ENCODE measurements around the gene LGALS9B.
"Not testable (repeated sequence)": the region's sequence is repeated elsewhere in the genome, so short reads cannot be mapped to it uniquely, and the experiment has no call there.

The LGALS9B gene

DNA sequence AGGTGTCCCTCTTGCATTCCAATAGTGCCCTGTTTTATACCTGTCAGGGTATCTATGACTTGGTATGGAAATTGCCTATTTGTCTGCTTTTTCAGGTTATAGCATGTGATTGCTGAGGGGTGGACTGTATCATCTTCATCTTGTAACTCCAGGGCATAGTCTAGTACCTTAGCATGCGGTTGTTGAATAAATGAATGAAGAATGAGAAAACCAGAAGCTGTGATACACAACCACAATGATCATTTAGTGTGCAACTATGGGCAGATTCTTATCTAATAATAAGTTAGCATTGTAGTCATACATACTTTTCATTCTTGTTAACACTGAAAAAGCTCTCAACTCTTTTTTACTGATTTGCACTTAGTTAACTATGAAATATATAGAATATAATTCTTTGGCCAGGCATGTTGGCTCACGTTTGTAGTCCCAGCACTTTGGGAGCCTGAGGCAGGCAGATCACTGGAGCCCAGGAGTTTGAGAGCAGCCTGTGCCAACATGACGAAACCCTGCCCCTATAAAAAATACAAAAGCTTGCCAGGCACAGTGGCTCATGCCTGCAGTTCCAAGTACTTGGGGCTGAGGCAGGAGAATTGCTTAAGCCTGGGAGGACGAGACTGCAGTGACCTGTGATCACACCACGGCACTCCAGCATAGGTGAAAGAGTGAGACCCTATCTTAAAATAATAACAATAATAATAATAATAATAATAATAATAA, 65.9 kb downstream of the LGALS9B start:
- DNase-seq: not testable (repeated sequence)

GRCh38 chr17:20400559-20401305, 66.6 kb downstream of the LGALS9B start:
- not testable (repeated sequence) for DNase-seq
